Measurements from ENCODE around the gene PPP1R7. TPM values are rescaled to one million over a fixed set of nuclear protein-coding genes. Genes with fewer than 3 reads are reported as not detected.

Gene PPP1R7
- total RNA-seq, 1 donor from 2014 or later, result 57.7 TPM

DNA sequence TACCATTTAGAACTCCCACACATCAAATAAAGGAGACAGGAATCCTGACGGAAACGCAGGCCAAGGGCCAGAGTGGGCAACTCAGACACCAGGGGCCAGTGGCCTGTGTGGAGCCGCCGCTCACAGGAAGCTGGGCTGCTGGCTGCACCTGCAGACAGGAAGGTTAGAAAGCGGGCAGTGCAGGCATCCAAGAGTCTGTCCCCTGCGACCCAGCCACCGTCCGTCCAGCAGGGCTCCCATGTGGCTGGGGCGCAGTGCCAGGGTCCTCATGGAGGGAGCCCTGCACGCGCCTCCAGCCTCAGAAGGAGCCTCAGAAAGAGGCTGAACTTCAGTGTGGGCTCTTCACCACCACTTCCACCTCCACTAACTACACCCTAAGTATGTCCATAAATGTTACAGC lies 35.7 kb downstream of the PPP1R7 start:
- TF ChIP-seq, protein P1, sequence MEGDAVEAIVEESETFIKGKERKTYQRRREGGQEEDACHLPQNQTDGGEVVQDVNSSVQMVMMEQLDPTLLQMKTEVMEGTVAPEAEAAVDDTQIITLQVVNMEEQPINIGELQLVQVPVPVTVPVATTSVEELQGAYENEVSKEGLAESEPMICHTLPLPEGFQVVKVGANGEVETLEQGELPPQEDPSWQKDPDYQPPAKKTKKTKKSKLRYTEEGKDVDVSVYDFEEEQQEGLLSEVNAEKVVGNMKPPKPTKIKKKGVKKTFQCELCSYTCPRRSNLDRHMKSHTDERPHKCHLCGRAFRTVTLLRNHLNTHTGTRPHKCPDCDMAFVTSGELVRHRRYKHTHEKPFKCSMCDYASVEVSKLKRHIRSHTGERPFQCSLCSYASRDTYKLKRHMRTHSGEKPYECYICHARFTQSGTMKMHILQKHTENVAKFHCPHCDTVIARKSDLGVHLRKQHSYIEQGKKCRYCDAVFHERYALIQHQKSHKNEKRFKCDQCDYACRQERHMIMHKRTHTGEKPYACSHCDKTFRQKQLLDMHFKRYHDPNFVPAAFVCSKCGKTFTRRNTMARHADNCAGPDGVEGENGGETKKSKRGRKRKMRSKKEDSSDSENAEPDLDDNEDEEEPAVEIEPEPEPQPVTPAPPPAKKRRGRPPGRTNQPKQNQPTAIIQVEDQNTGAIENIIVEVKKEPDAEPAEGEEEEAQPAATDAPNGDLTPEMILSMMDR (conservative IDR thresholded peaks at IDR 0.05; ENCODE audit: low read depth, low read length), result no peak
- no peak for DNase-seq (ENCODE audit: low read depth)
- H3K4me3 ChIP-seq (ENCODE audit: low read depth, low read length), result no peak overlapping the region

DNA sequence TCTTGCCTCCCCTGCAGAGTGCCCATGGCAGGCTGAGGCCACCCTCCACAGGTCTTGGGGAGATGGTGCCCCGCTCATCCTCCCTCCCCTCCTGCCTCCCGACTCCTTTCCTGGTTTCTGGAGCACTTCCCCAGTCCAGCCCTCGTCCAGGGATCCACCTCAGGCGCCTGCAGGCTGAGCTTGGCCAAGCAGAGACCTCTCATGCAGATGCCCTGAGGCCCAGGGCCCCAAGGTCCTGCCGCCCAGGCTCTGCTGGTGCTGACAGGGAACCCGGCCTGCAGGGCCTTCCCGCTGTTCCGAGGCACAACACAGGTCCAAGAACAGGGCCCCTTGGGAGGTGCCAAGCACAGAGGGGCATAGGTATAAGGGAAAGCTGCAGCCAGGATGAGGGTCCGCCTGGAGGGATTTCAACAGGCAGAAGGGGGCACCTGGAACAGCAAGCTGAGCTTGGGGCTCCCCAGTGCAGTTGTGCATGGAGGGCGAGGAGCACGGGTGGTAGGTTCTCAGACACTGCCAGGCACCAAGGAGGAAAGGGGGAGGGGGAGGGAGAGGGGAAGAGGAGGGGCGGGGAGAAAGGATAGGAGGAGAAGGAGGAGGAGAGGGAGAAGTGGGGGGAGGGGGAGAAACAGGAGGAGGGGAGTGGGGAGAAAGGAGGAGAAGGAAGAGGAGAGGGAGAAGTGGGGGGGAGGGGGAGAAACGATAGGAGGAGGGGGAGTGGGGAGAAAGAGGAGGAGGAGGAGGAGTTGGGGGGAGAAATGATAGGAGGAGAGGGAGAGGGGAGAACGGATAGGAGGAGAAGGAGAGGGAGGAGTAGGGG lies 37.0 kb downstream of the PPP1R7 start:
- TF ChIP-seq, protein P1 (conservative IDR thresholded peaks at IDR 0.05; ENCODE audit: low read depth, low read length), result no peak
- no peak for DNase-seq (ENCODE audit: low read depth)
- H3K4me3 ChIP-seq (ENCODE audit: low read depth, low read length), result no peak overlapping the region

DNA sequence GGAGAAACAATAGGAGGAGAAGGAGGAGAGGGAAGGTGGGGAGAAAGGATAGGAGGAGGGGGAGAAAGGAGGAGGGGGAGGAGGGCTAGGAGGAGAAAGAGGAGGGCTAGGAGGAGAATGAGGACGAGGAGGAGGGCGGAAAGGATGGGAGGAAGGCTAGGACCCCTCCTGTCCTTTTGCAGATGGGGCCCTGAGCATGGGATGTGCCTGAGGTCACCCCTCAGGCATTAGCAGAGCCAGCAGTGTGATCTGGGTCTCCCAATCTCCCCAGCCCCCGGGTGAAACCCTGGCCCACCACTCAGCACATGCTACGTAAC lies 37.6 kb downstream of the PPP1R7 start:
- TF ChIP-seq, protein P1 (conservative IDR thresholded peaks at IDR 0.05; ENCODE audit: low read depth, low read length), result no peak
- H3K4me3 ChIP-seq (ENCODE audit: low read depth, low read length), result no peak overlapping the region
- no peak for DNase-seq (ENCODE audit: low read depth)

DNA sequence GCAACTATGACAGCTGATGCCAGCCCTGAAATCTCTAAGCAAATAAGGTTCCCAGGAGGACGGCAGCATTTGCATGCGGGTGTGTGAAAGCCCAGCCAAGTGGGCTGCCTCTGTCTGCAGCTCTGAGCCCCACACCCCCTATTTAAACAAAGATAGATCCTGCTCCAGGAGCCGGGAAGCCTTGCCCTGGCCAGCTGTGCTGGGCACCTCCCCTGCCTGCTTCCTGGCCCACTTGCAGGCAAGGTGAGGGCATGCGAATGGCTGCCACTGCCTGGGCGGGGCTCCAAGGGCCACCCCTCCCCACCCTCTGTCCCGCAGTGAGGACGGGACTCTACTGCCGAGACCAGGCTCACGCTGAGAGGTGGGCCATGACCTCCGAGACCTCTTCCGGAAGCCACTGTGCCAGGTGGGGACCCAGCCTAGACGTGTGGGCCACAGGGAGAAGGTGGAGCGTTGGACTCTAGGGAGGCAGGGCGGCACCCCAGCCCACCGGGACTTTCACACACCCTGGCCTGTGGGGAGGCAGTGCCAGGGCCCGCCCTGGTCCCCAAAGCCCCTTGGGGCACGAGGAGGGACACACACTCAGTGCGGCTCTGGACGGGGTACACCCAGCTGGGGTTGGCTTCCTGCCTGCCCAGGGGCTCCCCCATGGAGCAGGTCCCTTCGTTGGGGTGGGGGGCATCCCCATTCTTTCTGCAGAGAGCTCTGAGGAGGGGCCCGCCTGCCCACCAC lies 38.3 kb downstream of the PPP1R7 start, which contains the start of gene ANO7:
ANO7 (plus strand) TSS at position 317 of the 732 bp plus-strand sequence. CDS start 1,387 bp downstream, outside the sequence.
- TF ChIP-seq, protein P1 (conservative IDR thresholded peaks at IDR 0.05; ENCODE audit: low read depth, low read length), result no peak
- DNase-seq (ENCODE audit: low read depth), result no peak
- H3K4me3 ChIP-seq (ENCODE audit: low read depth, low read length), result no peak within 1 kb of the TSS

DNA sequence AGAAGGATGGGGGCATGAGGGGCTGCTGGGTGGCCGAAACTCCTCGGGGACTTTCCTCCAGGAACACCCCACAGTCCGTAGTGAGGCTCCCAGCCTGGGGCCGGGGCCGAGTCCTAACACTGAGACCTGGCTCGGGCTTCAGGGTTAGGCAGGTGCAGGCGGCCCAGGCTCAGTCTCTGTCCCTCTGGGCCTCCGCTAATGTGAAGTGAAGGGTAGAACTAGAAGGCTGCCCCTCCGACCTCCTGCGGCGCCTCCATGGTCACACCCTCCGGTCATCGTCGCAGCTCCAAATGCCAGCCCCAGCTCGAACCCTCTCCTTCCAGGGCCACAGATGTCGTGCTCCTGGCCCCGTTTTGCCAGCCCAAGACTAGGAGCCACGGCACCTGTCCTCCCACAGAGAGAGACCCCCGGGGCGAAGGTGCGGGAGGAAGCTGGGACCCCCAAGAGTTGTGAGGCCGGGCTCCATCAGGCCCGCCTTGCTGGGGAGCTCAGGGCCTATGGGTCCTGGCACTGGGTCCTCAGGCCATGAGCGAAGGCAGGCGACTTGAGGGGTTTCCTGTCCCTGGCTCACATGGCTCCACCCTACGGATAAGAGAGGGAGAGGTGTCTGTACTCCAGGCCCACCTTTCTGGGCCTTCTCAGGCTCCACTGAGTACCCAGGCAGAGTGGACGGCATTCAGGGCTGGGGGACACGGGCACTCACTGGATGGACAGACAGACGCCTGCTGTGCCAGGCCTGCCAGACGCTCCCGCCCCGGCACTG lies 39.0 kb downstream of the PPP1R7 start:
- no peak overlapping the region for H3K4me3 ChIP-seq (ENCODE audit: low read depth, low read length)
- no peak for DNase-seq (ENCODE audit: low read depth)
- TF ChIP-seq, protein P1 (conservative IDR thresholded peaks at IDR 0.05; ENCODE audit: low read depth, low read length), result no peak

DNA sequence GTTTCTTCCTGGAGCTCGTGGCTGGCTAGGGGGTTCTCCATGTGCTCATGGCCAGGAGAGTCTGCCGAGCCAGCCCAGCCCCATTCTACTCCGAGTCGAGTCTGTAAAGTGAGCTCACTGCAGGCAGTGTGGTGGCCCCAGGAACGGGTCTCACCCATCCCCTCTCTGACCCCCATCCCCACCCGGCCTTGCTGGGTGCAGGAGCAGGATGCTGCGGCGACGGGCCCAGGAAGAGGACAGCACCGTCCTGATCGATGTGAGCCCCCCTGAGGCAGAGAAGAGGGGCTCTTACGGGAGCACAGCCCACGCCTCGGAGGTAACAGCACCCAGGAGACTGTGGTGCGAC lies 39.6 kb downstream of the PPP1R7 start:
- TF ChIP-seq, protein P1 (conservative IDR thresholded peaks at IDR 0.05; ENCODE audit: low read depth, low read length), result no peak
- H3K4me3 ChIP-seq (ENCODE audit: low read depth, low read length), result no peak overlapping the region
- no peak for DNase-seq (ENCODE audit: low read depth)

Data from epithelial cell of proximal tubule (primary cell).